ENCODE measurements around the gene HYAL3.

- TF ChIP-seq EP300 (IDR thresholded peaks at IDR 0.05) (no peak), CTCF (IDR thresholded peaks at IDR 0.05) (peak in 2 of 3 experiments; percentile 17 to 51)
Measured at GRCh38 chr3:50256978-50257890, 42.0 kb downstream of the HYAL3 start.

Data from esophagus muscularis mucosa (tissue), 3 donors.